ENCODE measurements around the gene CKB.

CKB gene

DNA sequence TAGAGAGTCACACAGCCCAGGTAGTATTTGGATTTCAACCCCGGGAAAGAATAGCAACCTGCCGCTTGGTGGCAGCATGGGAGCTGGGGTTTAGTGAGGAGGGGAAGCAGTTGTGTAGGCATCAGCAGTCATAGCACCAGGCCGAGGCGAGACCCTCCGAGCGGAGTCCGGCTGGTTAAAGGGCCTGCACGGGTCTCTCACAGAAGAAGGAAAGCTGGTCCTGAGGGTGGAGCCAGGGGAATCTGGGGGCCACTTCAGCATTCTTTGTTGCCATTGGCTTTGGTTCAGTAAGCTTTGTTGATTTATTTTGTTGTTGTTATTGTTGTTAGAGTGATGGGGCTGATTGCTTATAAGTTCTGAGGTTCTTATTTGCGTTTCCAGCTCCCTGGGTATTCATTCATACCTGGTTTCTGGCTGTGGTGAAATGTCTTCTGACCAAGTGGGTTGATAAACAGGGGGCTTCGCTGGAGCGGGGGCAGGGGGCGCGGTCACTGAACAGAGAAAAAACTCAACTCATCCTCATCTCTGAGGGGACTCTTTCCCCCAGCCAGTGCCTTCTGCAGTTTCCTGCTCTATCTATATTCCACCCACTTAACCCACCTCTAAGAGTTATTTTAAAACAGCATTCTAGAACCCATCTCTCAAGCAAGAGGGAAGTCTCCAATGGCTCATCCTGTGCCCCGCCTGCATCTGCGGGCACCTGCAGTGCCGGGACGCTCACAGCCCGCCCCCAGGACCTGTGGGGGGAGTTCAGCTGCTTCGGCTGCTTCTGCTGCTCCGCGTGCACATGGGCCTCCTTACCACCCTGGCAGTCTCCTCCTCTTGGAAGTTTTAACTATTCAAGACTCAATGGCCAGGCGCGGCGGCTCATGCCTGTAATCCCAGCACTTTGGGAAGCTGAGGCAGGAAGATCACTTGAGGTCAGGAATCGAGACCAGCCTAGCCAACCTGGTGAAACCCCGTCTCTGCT lies 11.6 kb downstream of the CKB start:
- DNase-seq (ENCODE audit: low read depth) = no peak

GRCh38 chr14:103509864-103510723 lies 12.5 kb downstream of the CKB start:
- TF ChIP-seq, protein P1, sequence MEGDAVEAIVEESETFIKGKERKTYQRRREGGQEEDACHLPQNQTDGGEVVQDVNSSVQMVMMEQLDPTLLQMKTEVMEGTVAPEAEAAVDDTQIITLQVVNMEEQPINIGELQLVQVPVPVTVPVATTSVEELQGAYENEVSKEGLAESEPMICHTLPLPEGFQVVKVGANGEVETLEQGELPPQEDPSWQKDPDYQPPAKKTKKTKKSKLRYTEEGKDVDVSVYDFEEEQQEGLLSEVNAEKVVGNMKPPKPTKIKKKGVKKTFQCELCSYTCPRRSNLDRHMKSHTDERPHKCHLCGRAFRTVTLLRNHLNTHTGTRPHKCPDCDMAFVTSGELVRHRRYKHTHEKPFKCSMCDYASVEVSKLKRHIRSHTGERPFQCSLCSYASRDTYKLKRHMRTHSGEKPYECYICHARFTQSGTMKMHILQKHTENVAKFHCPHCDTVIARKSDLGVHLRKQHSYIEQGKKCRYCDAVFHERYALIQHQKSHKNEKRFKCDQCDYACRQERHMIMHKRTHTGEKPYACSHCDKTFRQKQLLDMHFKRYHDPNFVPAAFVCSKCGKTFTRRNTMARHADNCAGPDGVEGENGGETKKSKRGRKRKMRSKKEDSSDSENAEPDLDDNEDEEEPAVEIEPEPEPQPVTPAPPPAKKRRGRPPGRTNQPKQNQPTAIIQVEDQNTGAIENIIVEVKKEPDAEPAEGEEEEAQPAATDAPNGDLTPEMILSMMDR (IDR thresholded peaks at IDR 0.05; ENCODE audit: control insufficient read depth, extremely low read depth, insufficient read depth) = no peak
- H3K4me3 ChIP-seq (ENCODE audit: low read depth, low read length) = no peak overlapping the region
- no peak for DNase-seq (ENCODE audit: low read depth)

More for the DNA sequence above, 11.6 kb downstream of the CKB start:
- TF ChIP-seq, protein P1 (IDR thresholded peaks at IDR 0.05; ENCODE audit: control insufficient read depth, extremely low read depth, insufficient read depth) = no peak
- no peak overlapping the region for H3K4me3 ChIP-seq (ENCODE audit: low read depth, low read length)

- no peak overlapping the region for H3K4me3 ChIP-seq (ENCODE audit: low read depth, low read length)
- TF ChIP-seq, protein P1 (IDR thresholded peaks at IDR 0.05; ENCODE audit: control insufficient read depth, extremely low read depth, insufficient read depth) = no peak
- DNase-seq (ENCODE audit: low read depth) = no peak
Measured at GRCh38 chr14:103508521-103509329, 13.9 kb downstream of the CKB start.

DNA sequence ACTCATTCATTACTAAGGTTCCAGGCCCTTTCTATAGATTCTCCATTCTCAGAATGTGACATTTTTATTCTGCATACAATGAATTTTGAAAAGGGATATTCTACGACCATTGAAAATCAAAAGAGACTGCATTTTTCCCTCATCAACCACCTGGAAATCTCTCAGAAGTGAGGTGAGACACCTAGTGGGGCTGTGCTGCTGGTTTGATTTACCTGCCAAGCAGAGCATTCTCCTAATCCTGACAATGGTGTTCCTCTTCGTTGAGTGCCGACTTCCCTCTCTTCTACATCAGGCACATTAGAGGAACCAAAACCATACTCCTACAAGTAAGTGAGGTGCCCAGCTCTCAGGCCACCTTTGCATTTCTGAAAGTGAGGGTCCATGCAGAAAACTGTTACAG lies 14.9 kb downstream of the CKB start:
- TF ChIP-seq, protein P1 (IDR thresholded peaks at IDR 0.05; ENCODE audit: control insufficient read depth, extremely low read depth, insufficient read depth) = no peak
- DNase-seq (ENCODE audit: low read depth) = no peak
- no peak overlapping the region for H3K4me3 ChIP-seq (ENCODE audit: low read depth, low read length)

- DNase-seq (ENCODE audit: low read depth) = no peak
- TF ChIP-seq, protein P1 (IDR thresholded peaks at IDR 0.05; ENCODE audit: control insufficient read depth, extremely low read depth, insufficient read depth) = no peak
- no peak overlapping the region for H3K4me3 ChIP-seq (ENCODE audit: low read depth, low read length)
Measured at GRCh38 chr14:103504991-103505565, 17.6 kb downstream of the CKB start.

GRCh38 chr14:103503296-103503695 lies 19.3 kb downstream of the CKB start:
- no peak overlapping the region for H3K4me3 ChIP-seq (ENCODE audit: low read depth, low read length)
- no peak for DNase-seq (ENCODE audit: low read depth)
- TF ChIP-seq, protein P1 (IDR thresholded peaks at IDR 0.05; ENCODE audit: control insufficient read depth, extremely low read depth, insufficient read depth) = no peak
